Jurkat, Clone E6-1 (cell line): ENCODE data around the gene CCDC191.

Experiments used
- DNase-seq: peaks from one replicate; pipeline ENCODE4 v3.0.0-alpha.2; 2011; ENCODE audit warnings: low read depth, low spot score
- H3K4me3 ChIP-seq: 2 replicates; pipeline ENCODE4 v1.5.1; 2011; ENCODE audit warnings: mild to moderate bottlenecking, low read length, control low read depth, moderate library complexity

CCDC191 gene

DNA sequence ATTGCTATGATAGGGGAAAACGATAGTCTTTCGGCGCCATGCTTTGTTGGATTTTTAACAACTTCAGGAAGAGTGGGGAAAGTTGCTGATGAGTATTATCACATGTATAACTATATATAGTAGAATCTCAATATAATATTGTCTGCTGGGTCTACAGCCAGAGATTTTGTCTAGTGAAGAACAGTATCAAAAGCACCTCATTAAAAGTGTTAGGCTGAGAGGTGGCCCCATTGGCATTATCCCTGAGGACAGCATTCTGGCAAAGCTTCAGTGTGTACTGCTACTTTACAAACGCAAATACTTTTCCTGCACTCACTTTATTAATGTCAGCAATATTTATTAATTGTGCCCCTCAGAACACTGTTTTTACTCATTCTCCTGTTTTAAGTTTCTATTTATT is 12.0 kb upstream of the CCDC191 start:
- DNase-seq: no peak
- H3K4me3 ChIP-seq: no peak overlapping the region

DNA sequence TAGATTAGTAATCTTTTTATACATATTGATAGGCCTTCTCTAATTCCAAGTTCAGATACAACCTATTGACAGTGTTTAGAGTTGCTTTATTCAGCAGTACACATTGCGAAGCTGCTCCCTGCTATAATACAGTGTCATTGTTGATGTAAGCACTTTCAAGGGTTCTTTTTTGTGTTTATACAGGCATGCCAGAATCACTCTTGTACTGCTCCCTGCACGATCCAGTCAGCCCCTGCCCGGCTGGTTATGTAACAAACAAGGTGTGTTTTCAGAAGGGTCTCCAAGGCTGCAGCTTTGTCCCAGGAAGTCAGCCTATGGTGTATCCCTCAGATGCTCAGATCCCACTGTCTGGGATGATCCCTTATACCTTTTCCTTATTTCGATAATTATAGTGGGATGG is 11.5 kb upstream of the CCDC191 start:
- no peak overlapping the region for H3K4me3 ChIP-seq
- DNase-seq: no peak

DNA sequence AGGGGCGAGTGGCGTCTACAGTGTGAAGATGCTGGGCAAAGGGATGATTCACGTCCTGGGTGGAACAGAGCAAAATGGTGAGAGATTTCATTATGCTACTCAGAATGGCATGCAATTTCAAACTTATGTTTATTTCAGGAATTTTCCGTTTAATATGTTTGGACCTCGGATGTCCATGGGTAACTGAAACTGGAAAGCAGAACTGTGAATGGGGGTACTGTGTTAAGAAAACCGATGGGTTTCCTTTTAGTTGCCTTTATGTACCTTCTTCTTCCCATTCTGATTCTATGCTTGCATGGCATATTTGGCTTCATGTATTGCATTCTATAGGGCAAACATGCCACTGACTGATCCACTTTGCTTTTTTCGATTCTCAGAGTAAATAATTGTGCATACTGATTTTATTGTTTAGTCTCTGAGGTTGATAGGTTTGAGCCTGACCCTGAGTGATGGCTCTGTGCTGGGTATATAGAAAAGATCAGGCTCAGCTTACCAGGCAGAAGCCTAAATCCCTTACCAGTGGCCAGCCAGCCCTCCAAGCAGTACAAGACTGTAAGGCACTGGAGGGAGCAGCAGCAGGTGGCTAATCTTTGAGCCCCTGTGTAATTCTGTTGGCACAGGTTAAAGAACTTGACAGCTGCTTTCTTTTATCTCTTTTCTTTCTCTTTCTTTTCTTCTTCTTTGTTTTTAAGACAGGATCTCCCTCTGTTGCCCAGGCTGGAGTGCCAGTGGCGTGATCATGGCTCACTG is 4.8 kb upstream of the CCDC191 start:
- no peak overlapping the region for H3K4me3 ChIP-seq
- DNase-seq: no peak

DNA sequence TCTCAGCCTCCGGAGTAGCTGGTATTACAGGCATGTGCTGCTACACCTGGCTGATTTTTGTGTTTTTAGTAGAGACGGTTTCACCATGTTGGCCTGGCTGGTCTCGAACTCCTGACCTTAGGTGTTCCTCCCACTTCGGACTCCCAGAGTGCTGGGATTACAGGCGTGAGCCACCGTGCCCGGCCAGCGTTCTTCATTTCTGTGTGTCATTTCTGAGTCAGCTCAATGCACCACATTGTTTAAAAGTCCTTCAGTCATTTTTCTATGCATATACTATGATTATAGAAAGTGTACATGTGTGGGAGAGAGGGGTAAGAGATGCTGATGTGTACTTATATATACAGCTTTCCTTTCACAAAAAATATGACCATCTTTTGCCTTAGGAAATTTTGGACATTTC is 2.3 kb upstream of the CCDC191 start:
- H3K4me3 ChIP-seq: no peak overlapping the region
- no peak for DNase-seq

DNA sequence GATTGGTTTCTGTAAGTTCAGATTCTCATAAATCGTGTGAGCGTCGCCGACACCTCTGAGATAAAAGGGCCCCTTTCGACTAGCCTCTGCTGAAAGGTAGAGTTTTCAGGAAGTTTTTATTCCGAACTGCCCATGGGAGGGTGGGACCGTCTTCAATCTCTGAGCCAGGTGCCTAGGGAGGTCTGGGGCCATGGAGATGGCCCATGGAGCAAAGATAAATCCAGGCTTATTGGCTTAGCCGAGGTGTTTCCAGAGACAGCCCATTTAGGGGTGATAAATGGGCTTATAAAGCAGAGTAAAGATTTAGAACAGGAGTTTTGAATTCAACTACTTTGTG is 653 bp upstream of the CCDC191 start:
- H3K4me3 ChIP-seq: peak overlapping the region; percentile 84
- DNase-seq: no peak

DNA sequence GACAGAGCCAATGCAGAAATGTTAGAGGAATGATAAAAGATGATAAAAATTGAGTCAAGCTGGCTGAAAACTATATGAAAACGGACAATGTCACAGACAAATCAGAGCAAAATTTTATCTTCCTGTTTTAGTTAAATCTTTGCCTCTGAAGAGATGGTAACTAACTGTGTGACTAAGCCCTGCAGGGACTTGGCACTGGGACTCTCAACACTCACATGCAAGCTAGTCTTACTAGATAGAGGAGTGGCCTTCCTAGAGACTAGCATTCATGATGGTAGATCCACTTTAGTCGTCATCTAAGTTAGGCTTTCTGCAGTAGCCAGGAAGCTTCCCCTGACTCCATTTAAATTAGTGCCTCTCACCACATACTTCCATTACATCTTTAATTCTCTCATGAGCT is 4.1 kb downstream of the CCDC191 start:
- no peak for DNase-seq
- no peak overlapping the region for H3K4me3 ChIP-seq

DNA sequence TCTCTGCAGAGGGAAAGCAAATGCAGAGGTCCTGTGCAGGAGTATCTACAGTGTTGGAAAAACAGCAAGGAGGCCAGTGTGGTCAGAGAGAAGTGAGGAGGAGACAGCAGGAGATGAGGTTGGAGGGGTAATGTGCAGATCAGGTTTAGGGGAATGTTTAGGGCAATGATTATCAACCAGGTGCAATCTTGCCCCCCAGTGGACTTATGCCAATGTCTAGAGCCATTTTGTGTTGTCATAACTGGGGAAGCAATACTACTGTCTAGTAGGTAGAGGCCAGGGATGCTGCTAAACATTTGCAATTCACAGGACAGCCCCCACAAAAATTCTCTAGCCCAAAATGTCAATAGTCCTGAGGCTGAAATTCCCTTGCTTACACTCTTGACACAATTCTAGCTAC is 13.1 kb downstream of the CCDC191 start:
- DNase-seq: no peak
- H3K4me3 ChIP-seq: no peak overlapping the region

DNA sequence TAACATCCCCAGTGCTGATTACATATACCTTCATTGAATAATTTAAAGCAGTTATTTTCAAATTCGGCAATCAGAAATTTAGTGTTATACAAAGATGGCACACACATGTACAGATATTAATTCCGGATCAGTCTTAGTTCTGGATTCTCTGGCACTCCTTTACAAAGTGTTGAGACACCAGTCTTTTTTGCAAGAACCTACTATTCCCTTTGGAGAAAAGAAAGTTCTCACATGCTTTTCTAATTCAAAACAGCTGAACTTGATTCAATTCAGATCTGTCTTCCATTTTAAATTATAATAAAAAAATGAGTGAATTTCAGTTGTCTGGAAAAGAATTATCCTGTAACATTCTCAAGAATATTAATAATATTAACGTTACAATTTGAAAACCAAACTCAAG is 20.4 kb downstream of the CCDC191 start:
- no peak for DNase-seq
- no peak overlapping the region for H3K4me3 ChIP-seq

DNA sequence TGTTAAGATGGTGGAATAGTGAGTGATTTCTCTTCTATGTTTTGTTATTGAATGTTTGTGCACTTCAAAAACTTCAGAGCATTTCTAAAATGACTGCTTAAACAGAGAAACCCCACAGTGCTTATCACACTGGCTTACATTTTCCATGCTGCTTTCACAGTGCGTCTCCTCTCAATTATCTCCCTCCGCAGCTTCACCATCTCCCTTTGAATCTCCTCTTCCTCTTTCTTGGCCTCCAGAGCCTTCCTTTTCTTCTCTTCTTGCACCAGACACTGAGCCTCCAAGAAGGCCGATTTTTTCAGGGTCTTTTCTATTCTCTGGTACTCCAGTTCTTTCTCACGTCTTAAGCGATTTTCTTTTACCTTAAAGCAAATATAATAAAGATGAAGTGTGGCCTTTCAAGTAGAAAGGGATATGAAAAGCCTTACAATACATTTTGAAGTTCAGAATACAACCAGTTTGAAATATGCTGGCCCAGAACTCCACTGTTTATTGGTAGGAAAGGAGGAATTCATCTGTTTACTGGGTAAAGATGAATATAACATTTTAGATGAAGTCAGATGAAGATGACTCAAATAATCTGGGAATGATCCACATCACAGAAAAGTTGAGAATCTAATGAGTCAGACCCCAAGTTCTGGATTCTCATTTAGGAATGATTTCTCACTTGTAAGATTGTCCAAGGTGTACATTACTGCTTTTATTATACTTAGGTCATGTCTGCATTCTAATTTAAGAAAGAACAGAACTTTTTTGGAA is 21.4 kb downstream of the CCDC191 start:
- no peak overlapping the region for H3K4me3 ChIP-seq
- DNase-seq: no peak

DNA sequence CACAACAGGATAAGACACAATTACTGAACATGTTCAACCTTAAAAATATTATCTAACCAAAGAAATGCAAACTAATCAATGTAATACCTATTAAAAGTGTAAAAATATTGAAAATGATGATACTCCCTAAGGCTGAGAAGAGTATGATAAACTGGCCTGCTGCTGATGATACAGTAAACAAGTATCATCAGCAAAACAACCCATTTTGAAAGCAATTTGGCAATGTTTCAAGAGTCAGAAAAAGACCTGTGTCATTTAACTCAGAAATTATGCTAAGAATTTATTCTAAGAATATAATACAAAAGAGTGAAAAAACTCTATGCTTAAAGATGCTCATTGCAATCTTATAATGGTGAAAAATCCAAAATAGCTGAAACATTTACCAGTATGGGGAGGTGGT is 22.1 kb downstream of the CCDC191 start:
- no peak overlapping the region for H3K4me3 ChIP-seq
- DNase-seq: no peak

DNA sequence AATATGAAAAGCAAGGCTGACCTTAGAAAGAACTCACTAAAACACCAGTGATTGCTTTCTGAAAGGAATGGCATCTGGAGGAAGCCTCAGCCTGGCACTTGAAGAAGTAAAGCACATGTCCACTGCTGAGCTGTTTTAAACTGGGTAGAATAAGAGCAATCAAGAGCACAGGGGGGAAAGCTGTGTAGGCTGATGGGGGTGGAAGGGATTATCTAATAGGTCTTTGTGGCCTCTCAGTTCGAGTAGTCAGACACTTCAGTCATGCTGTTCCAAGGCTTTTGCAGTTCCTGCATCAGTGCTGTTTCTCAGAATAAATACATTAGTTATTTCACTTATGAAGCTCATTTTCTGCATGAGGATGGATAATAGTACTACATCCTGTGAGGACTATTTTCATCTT is 22.6 kb downstream of the CCDC191 start:
- H3K4me3 ChIP-seq: no peak overlapping the region
- no peak for DNase-seq

DNA sequence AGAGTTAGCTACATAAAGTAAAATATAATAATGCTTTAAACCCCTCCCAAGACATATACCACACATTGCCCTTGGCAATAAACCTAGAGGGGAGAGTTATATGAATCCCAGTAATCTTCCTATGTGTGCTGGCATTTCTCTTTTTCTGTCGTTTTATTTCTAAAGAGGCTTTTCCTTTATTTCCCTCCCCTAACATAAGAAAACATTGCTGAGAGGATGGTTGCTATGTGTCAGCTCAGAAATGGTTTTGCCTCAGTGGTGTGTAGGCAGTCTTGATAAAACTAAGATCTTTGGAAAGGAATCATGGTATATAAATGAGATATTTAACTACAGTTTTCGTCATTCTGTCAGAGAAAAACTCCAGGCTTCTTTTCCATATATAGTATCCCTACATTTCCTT is 30.0 kb downstream of the CCDC191 start:
- no peak overlapping the region for H3K4me3 ChIP-seq
- DNase-seq: no peak

DNA sequence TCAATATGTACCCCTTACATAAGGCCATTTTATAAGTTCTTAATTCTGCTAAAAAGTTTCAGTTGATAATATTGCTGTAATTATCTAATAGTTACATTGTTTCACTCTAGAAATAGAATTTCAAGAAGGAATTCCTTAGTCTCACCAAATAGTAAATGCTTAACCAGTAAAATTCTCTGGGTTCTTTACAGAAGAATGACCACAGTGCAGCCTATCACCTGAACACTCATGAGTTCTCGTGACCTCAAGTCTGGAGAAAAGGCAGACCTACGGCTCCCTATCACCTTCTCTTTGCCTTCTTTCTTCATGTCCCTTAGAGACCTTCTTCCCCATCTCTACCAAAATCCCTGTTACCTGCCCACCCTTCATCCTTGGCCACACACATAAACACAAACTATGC is 30.9 kb downstream of the CCDC191 start:
- DNase-seq: no peak
- no peak overlapping the region for H3K4me3 ChIP-seq

DNA sequence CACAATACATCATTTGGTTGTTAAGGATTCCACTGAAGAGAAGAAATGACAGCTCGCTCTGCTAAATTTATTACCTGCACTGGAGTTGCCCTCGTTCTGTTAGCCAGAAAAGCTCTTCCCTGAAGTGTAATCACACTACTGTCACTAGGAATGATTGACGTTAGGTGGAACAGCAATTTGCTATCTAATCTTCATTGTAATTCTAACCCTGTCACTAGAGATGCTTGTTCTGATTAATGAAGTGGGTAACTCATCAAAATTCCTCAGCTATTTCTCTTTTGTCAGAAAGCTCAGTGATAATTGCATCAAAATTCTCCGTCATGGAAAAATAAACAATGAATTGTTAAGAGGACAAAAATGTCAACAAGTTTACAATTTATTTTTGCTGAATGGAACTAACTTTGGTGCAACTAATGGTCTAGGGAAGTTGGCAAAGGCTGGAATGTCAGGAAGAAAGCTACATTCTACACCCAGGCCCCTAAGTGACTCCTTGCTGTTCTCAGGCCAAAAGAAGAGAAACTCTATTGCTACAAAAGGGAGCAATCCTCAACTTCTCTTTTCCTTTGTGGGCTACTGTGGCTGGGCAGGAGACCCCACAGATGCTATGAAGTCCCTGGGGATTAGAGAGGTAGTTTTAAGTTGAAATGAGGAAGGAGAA is 34.1 kb downstream of the CCDC191 start:
- DNase-seq: no peak
- H3K4me3 ChIP-seq: no peak overlapping the region

DNA sequence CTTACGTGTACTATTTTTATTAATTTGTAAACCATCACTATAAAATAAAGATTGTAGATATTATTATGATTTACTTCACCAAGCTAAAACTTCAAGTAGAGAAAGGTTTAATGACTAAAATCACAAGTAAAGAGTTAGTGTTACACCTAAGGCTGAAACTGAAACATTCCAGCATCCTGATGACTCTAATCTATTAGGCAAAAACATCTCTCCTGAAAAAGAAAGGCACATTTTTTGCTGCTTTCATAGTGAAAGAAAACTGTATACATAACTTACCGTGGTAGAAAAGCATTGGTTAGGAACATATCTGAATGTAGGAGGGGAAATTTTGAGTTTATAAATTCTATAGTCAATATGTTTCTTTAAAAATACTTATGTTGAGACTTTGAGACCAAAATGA is 35.4 kb downstream of the CCDC191 start:
- DNase-seq: no peak
- no peak overlapping the region for H3K4me3 ChIP-seq

DNA sequence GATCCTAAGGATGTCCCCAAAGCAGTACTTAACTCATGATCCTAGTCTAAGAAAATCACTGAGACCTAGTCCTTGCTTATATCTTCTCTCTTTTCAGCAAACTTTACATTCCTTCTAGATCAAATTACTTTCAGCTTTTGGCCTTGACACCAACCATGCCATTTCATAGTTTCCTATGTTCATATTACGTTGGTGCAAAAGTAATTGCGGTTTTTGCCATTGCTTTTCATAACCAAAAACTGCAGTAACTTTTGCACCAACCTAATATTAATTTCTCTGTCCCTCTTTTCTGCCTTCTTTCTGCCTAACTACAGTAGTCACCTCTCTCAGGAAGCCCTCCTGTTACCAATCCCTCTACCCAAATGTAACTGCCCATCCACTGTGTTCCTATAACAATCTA is 36.8 kb downstream of the CCDC191 start:
- no peak overlapping the region for H3K4me3 ChIP-seq

DNA sequence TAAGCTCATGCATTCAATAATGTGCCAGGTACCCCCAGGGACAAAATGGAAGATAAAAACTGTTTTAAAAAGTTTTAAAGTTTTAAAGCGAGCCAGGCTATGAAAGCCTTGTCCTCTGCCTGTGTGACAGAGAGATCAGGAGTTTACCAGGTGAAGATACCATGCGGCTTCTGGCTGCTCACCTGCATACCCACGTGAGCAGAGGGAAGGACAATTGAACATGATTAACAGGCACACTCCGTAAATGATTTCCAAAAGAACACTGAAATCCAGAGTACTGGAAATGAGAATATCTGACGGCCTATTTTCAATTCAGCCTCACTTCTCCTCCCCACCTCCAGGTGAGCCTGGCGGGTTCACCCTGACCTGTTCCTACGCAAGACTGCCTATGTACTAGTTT is 42.1 kb downstream of the CCDC191 start:
- DNase-seq: no peak
- no peak overlapping the region for H3K4me3 ChIP-seq

More for the DNA sequence above, 36.8 kb downstream of the CCDC191 start:
- no peak for DNase-seq

DNA sequence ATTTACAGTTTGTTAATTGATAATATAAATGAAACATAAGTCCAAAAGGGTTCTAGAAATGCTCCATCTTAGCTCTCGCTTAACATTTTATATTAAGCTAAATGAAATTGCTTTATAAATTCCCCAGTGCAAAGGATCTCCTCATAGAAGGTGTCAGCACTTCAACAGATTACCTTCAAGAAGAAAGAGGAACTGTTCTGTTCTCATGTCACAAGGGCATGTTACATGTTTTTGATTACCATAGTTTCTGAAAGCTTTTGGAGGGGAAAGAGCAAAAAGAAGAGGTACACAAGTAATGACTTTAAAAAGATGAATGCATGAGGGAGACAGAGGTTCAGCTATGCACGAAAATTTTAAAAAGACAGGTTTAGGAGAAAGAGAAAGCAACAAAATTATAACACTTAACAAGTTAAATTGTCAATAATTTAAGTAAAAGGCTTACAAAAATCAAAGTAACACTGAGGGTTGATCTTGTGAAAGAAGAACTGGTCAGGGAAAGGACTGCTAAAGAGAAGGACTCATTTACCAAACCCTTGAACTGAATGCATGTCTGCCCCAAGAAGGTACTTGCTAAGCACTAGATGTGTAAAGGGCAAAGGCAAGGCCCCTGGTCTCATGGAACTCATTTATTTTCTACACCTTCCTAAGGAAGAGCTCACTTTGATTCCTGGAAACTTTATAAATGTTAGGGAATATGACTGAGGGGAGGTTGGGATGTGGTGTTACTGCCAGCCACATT is 45.1 kb downstream of the CCDC191 start:
- H3K4me3 ChIP-seq: no peak overlapping the region
- no peak for DNase-seq

DNA sequence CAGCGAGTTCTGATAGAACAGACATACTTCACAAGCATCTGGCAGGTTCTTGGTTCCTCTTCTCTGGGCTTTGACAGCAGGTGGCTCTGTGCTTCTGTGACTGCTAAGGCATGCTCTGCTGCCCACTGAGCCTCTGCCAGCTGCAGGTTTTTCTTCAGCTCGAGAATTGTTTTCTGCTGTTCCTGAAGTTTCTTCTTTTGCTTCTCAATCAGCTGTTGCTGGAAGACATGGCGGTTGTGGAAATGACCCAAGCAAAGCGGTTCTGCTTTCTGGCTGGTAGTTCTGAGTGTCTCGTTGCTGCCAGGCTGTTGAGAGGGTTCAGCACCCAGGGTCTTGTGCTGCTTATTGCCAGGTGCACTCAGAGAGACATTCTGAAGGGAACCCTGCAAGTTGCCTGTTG is 50.8 kb downstream of the CCDC191 start:
- no peak overlapping the region for H3K4me3 ChIP-seq

DNA sequence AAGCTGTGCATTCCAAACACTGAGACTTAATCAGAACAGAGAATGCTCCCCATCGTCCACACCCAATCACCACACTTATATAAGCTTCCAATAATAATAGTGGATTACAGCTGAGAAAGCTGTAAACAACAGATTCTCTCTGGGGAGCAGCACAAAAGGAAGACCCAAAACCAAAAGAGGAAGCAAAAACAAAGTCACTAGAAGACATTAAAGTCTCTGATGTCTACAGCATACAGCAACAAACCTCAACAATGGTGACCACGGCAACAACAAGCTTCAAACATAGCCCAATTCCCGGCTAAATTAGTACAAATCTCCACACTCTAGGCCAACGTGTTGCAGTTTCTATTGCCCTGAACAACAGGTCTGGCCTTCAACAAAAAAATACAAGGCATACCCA is 70.8 kb downstream of the CCDC191 start:
- DNase-seq: peak; percentile 10
- H3K4me3 ChIP-seq: no peak overlapping the region

More for the DNA sequence above, 50.8 kb downstream of the CCDC191 start:
- DNase-seq: no peak
